Endodermal cell (in vitro differentiated cells): Measurements from ENCODE around the gene RELA. TPM values are rescaled to one million over a fixed set of nuclear protein-coding genes. Genes with fewer than 3 reads are reported as not detected.
"Not testable (repeated sequence)": the region's sequence is repeated elsewhere in the genome, so short reads cannot be mapped to it uniquely, and the experiment has no call there.

ENCODE experiments used
- DNase-seq: peaks from one replicate; pipeline ENCODE4 v3.0.0-alpha.2; 2017
- H3K27ac ChIP-seq: 2 replicates; pipeline ENCODE4 v1.5.1; 2013; ENCODE audit warnings: mild to moderate bottlenecking, low read depth, low read length, moderate library complexity
- H3K27me3 ChIP-seq: 2 replicates; pipeline ENCODE4 v1.6.1; 2013; ENCODE audit warnings: mild to moderate bottlenecking, low read length, moderate library complexity; ENCODE audit not compliant: insufficient read depth, control insufficient read depth, poor library complexity, severe bottlenecking
- H3K36me3 ChIP-seq: 2 replicates; pipeline ENCODE4 v1.7.0; 2013; ENCODE audit warnings: mild to moderate bottlenecking, low read length, moderate library complexity; ENCODE audit not compliant: control insufficient read depth, insufficient read depth
- H3K4me1 ChIP-seq: one replicate; pipeline ENCODE4 v1.7.0; 2013; ENCODE audit warnings: low read length; ENCODE audit not compliant: control insufficient read depth, insufficient read depth
- H3K4me3 ChIP-seq: 2 replicates; pipeline ENCODE4 v1.5.1; 2013; ENCODE audit warnings: mild to moderate bottlenecking, low read length, moderate library complexity
- H3K9ac ChIP-seq: 2 replicates; pipeline ENCODE4 v1.6.1; 2013; ENCODE audit warnings: mild to moderate bottlenecking, low read length, moderate library complexity; ENCODE audit not compliant: poor library complexity, severe bottlenecking; ENCODE audit errors: extremely low read depth
- H3K9me3 ChIP-seq: 2 replicates; pipeline ENCODE4 v1.6.1; 2013; ENCODE audit warnings: mild to moderate bottlenecking, low read length, moderate library complexity; ENCODE audit not compliant: control insufficient read depth
- H3K27ac Mint-ChIP-seq: 2 replicates; pipeline ENCODE4 v1.8.0; 2020; ENCODE audit warnings: mixed read lengths
- H3K27me3 Mint-ChIP-seq: 2 replicates; pipeline ENCODE4 v1.8.0; 2021; ENCODE audit warnings: mild to moderate bottlenecking, mixed read lengths; ENCODE audit not compliant: insufficient read depth
- H3K36me3 Mint-ChIP-seq: 2 replicates; pipeline ENCODE4 v1.8.0; 2020; ENCODE audit warnings: low read depth, mixed read lengths
- H3K4me1 Mint-ChIP-seq: 2 replicates; pipeline ENCODE4 v1.8.0; 2020; ENCODE audit warnings: mixed read lengths
- H3K4me3 Mint-ChIP-seq: 2 replicates; pipeline ENCODE4 v1.8.0; 2020; ENCODE audit warnings: mild to moderate bottlenecking, moderate library complexity, mixed read lengths
- H3K9me3 Mint-ChIP-seq: 2 replicates; pipeline ENCODE4 v1.8.0; 2020; ENCODE audit warnings: mild to moderate bottlenecking, mixed read lengths
- CTCF ChIP-seq: fragments of 200-600 bp; sonication (generic); conservative IDR thresholded peaks from 2 replicates; pipeline ENCODE4 v1.5.0; 2021; ENCODE audit warnings: antibody characterized with exemption, mild to moderate bottlenecking
- WGBS, 2 experiments: methylation state at CpG; one replicate each; pipeline versions ENCODE4 v1.1.5 to v1.1.7; 2013; ENCODE audit warnings: missing lambda C conversion rate in 2 of 2, mixed read lengths in 1 of 2; ENCODE audit not compliant: insufficient coverage in 1 of 2, insufficient read length in 1 of 2; 5-methylcytosine and 5-hydroxymethylcytosine counted together
- total RNA-seq, 2 donors: library from RNA; stranded (reverse); fragmentation: NEBNext Ultra II Directional in 1 of 2; extraction: Animal tissue kit (Norgen Biotek cat#: 25700) in 1 of 2; gene quantifications; 2 replicates in 1 of 2; 3 replicates in 1 of 2; pipeline ENCODE4 v1.2.1, GENCODE V29; 2021

RELA gene
- total RNA-seq, 2 donors from 2014 or later: 40.2 to 41.1 TPM

- H3K27ac ChIP-seq: peak overlapping the region; percentile 29
- peak; percentile 78 for DNase-seq
- peak; percentile 82 for TF ChIP-seq CTCF
- H3K9me3 Mint-ChIP-seq: peaks cover 20% of the 10 kb centered on the region
- H3K4me3 ChIP-seq, H3K4me3 Mint-ChIP-seq, H3K9me3 ChIP-seq, H3K4me1 Mint-ChIP-seq, H3K9ac ChIP-seq, H3K36me3 Mint-ChIP-seq, H3K36me3 ChIP-seq, H3K27ac Mint-ChIP-seq, H3K4me1 ChIP-seq: not testable (repeated sequence)
- H3K27me3 Mint-ChIP-seq: peaks cover 34% of the 10 kb centered on the region
- 21% methylated on average over 10 to 14 of the region's 14 CpGs for WGBS, 2 experiments
- H3K27me3 ChIP-seq: peaks cover 11% of the 10 kb centered on the region
Measured at GRCh38 chr11:65706303-65706763, 43.6 kb upstream of the RELA start.

- Mint-ChIP-seq H3K36me3 (no peaks in the 10 kb centered on the region), H3K27me3 (peaks cover 47% of the 10 kb centered on the region), H3K9me3 (peaks cover 29% of the 10 kb centered on the region), H3K4me1 (no peaks in the 10 kb centered on the region), H3K27ac (no peak overlapping the region), H3K4me3 (no peak overlapping the region)
- Histone ChIP-seq H3K4me3 (no peak overlapping the region), H3K36me3 (no peaks in the 10 kb centered on the region), H3K9me3 (peaks cover 16% of the 10 kb centered on the region), H3K9ac (no peak overlapping the region), H3K27ac (no peak overlapping the region), H3K4me1 (no peaks in the 10 kb centered on the region), H3K27me3 (peaks cover 13% of the 10 kb centered on the region)
- TF ChIP-seq CTCF: no peak
- 88 to 100% methylated on average over 1 to 3 of the region's 4 CpGs for WGBS, 2 experiments
- DNase-seq: no peak
Measured at GRCh38 chr11:65703846-65704245, 41.1 kb upstream of the RELA start.

- peaks cover 41% of the 10 kb centered on the region for H3K27me3 Mint-ChIP-seq
- no peak for TF ChIP-seq CTCF
- Histone ChIP-seq H3K9ac (no peak overlapping the region), H3K36me3 (no peaks in the 10 kb centered on the region), H3K9me3 (peaks cover 7% of the 10 kb centered on the region), H3K4me3 (no peak overlapping the region), H3K27me3 (peaks cover 16% of the 10 kb centered on the region), H3K27ac (no peak overlapping the region), H3K4me1 (no peaks in the 10 kb centered on the region)
- no peaks in the 10 kb centered on the region for H3K4me1 Mint-ChIP-seq
- 90% methylated on average over 1 of the region's 1 CpG; no CpG with 5 or more reads in 1 of the 2 experiments for WGBS, 2 experiments
- H3K36me3 Mint-ChIP-seq: no peaks in the 10 kb centered on the region
- H3K4me3 Mint-ChIP-seq: no peak overlapping the region
- H3K27ac Mint-ChIP-seq: no peak overlapping the region
- DNase-seq: no peak
- peaks cover 18% of the 10 kb centered on the region for H3K9me3 Mint-ChIP-seq
Measured at GRCh38 chr11:65701686-65702085, 39.0 kb upstream of the RELA start.
